Stomach (tissue), 9 donors: ENCODE data around the gene NOVA1. TPM values are rescaled to one million over a fixed set of nuclear protein-coding genes. Genes with fewer than 3 reads are reported as not detected.
A peak's percentile ranks its signal among the peaks of the same experiment; 100 is the strongest.

Experiments used
- DNase-seq, 2 donors: peaks; one replicate each; pipeline versions ENCODE4 v3.0.0 to v3.0.0-alpha.2; 2013 to 2019
- H3K27ac ChIP-seq, 5 donors: fragments of 200-600 bp in 4 of 5; sonication (generic) in 4 of 5; one replicate each; pipeline ENCODE4 v1.5.1; 2013 to 2019; ENCODE audit warnings: mild to moderate bottlenecking in 1 of 5, moderate library complexity in 1 of 5
- H3K27me3 ChIP-seq, 3 donors: fragments of 200-600 bp; sonication (generic); one replicate each; pipeline ENCODE4 v1.5.1; 2017 to 2019; ENCODE audit warnings: mixed run types in 1 of 3
- H3K36me3 ChIP-seq, 4 donors: fragments of 200-600 bp; sonication (generic); 1 replicate in 3 of 4; 2 replicates in 1 of 4; pipeline ENCODE4 v1.5.1; 2016 to 2019
- H3K4me1 ChIP-seq, 4 donors: fragments of 200-600 bp; sonication (generic); one replicate each; pipeline ENCODE4 v1.5.1; 2016 to 2019
- H3K4me3 ChIP-seq, 4 donors: fragments of 200-600 bp; sonication (generic) in 3 of 4; one replicate each; pipeline ENCODE4 v1.5.1; 2016 to 2019; ENCODE audit warnings: mild to moderate bottlenecking in 1 of 4
- H3K9me3 ChIP-seq, 4 donors: fragments of 200-600 bp; sonication (generic); one replicate each; pipeline ENCODE4 v1.5.1; 2016 to 2019
- EP300 ChIP-seq: sonication (generic); formaldehyde crosslinking; IDR thresholded peaks from one replicate; pipeline ENCODE4 v1.6.1; 2017; ENCODE audit warnings: antibody characterized with exemption
- POLR2A ChIP-seq, 4 donors: fragments of 450-650 bp; IDR thresholded peaks; one replicate each; pipeline ENCODE4 v1.6.1; 2016; ENCODE audit warnings: antibody characterized with exemption in 4 of 4, control low read depth in 2 of 4, mild to moderate bottlenecking in 1 of 4, moderate library complexity in 1 of 4
- POLR2AphosphoS5 ChIP-seq, 3 donors: sonication (generic); formaldehyde crosslinking; IDR thresholded peaks; one replicate each; pipeline ENCODE4 v1.6.1; 2016; ENCODE audit warnings: antibody characterized with exemption in 3 of 3
- WGBS, 5 donors: extraction: QIAGEN DNeasy Blood & Tissue Kit in 3 of 5; methylation state at CpG; one replicate each; pipeline versions ENCODE4 v1.1.5 to v1.1.7; 2013 to 2018; 5-methylcytosine and 5-hydroxymethylcytosine counted together
- intact Hi-C: fragments of 100-400 bp; cut with DNase I; formaldehyde crosslinking; loops from one replicate; pipeline ENCODE4 v1.15.1; 2023; ENCODE audit warnings: low total_unique reads
- polyA plus RNA-seq, 3 donors: library from polyadenylated mRNA; stranded (reverse); fragments of 200-250 nt; gene quantifications; one replicate each; pipeline ENCODE4 v1.2.3, GENCODE V29; 2013
- total RNA-seq, 5 donors: library from RNA; depleted of rRNA; stranded (reverse); fragments of >200 nt; gene quantifications; one replicate each; pipeline versions ENCODE4 v1.1.0 to v1.2.3, GENCODE V29; 2014 to 2016
- TF ChIP-seq, protein P1 (sequence below), 7 experiments: fragments of 450-650 bp in 4 of 7; fragments of 200-600 bp in 3 of 7; sonication (generic) in 3 of 7; IDR thresholded peaks; one replicate each; pipeline ENCODE4 v1.5.1; 2016 to 2019; ENCODE audit warnings: antibody characterized with exemption in 7 of 7, control low read depth in 2 of 7, mild to moderate bottlenecking in 1 of 7
- donor health status: healthy with polysubstance abuse.
- donor health status: Bipolar disorder and iron deficiency.
- donor health status: healthy.

The NOVA1 gene
- total and polyA plus RNA-seq, 8 donors = 1.0 to 25.1 (median 7.9) TPM

DNA sequence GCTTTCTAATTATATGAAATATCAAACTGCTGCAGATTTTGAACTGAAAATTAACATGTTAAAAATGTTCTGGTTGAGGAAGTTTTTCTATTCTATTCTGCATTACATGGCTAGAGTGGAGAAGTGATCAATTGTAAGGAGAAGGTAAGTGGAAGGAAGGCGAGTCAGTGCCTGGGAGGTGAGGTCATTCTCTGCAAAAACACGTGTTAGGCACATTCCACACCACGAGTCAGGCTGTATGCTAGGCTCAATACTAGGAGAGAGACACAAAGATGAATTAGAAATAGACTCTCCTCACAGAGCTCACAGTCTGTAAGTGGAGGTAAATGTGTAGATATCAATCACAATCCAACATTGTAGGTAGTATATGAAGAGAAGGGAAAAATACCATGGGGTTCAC lies 194.1 kb downstream of the NOVA1 start:
- TF ChIP-seq, protein P1, sequence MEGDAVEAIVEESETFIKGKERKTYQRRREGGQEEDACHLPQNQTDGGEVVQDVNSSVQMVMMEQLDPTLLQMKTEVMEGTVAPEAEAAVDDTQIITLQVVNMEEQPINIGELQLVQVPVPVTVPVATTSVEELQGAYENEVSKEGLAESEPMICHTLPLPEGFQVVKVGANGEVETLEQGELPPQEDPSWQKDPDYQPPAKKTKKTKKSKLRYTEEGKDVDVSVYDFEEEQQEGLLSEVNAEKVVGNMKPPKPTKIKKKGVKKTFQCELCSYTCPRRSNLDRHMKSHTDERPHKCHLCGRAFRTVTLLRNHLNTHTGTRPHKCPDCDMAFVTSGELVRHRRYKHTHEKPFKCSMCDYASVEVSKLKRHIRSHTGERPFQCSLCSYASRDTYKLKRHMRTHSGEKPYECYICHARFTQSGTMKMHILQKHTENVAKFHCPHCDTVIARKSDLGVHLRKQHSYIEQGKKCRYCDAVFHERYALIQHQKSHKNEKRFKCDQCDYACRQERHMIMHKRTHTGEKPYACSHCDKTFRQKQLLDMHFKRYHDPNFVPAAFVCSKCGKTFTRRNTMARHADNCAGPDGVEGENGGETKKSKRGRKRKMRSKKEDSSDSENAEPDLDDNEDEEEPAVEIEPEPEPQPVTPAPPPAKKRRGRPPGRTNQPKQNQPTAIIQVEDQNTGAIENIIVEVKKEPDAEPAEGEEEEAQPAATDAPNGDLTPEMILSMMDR (IDR thresholded peaks at IDR 0.05) = no peak
- TF ChIP-seq POLR2A (IDR thresholded peaks at IDR 0.05) (no peak), EP300 (no peak), POLR2AphosphoS5 (IDR thresholded peaks at IDR 0.05) (no peak)
- Histone ChIP-seq H3K9me3 (no peaks in the 10 kb centered on the region), H3K4me1 (peaks cover 0 to 4% (median 0%) of the 10 kb centered on the region in 4 donors), H3K36me3 (no peaks in the 10 kb centered on the region), H3K27ac (no peak overlapping the region), H3K4me3 (no peak overlapping the region), H3K27me3 (no peaks in the 10 kb centered on the region)
- 48 to 62% (median 54%) methylated on average over 3 of the region's 3 CpGs for WGBS, 5 donors
- no peak for DNase-seq
- intact Hi-C loops = no loop called here

- WGBS, 5 donors = 81 to 94% (median 89%) methylated on average over 2 of the region's 2 CpGs
- Histone ChIP-seq H3K4me1 (peaks cover 0 to 4% (median 0%) of the 10 kb centered on the region in 4 donors), H3K27ac (no peak overlapping the region), H3K9me3 (no peaks in the 10 kb centered on the region), H3K4me3 (no peak overlapping the region), H3K27me3 (no peaks in the 10 kb centered on the region), H3K36me3 (no peaks in the 10 kb centered on the region)
- TF ChIP-seq EP300 (no peak), POLR2AphosphoS5 (IDR thresholded peaks at IDR 0.05) (no peak), POLR2A (IDR thresholded peaks at IDR 0.05) (no peak)
- TF ChIP-seq, protein P1 (IDR thresholded peaks at IDR 0.05) = no peak
- intact Hi-C loops = no loop called here
- DNase-seq = no peak
Measured at GRCh38 chr14:26402126-26402525, 195.7 kb downstream of the NOVA1 start.

GRCh38 chr14:26401179-26401968 lies 196.5 kb downstream of the NOVA1 start:
- H3K9me3 ChIP-seq = no peaks in the 10 kb centered on the region
- no peak overlapping the region for H3K27ac ChIP-seq
- no peak overlapping the region for H3K4me3 ChIP-seq
- WGBS, 5 donors = 9 to 37% (median 18%) methylated on average over 11 of the region's 11 CpGs
- peak in 1 of 2 donors; percentile 57 for DNase-seq
- H3K27me3 ChIP-seq = no peaks in the 10 kb centered on the region
- intact Hi-C loops = no loop called here
- H3K36me3 ChIP-seq = no peaks in the 10 kb centered on the region
- TF ChIP-seq POLR2AphosphoS5 (IDR thresholded peaks at IDR 0.05) (no peak), POLR2A (IDR thresholded peaks at IDR 0.05) (no peak), EP300 (no peak)
- TF ChIP-seq, protein P1 (IDR thresholded peaks at IDR 0.05) = no peak
- H3K4me1 ChIP-seq = peaks cover 0 to 4% (median 0%) of the 10 kb centered on the region in 4 donors

- WGBS, 5 donors = 81 to 90% (median 83%) methylated on average over 1 of the region's 1 CpG
- H3K9me3 ChIP-seq = no peaks in the 10 kb centered on the region
- H3K4me1 ChIP-seq = peaks cover 0 to 4% (median 0%) of the 10 kb centered on the region in 4 donors
- no peak for DNase-seq
- no peaks in the 10 kb centered on the region for H3K36me3 ChIP-seq
- intact Hi-C loops = no loop called here
- no peak overlapping the region for H3K27ac ChIP-seq
- no peak overlapping the region for H3K4me3 ChIP-seq
- TF ChIP-seq EP300 = no peak
- TF ChIP-seq, protein P1 (IDR thresholded peaks at IDR 0.05) = no peak
- TF ChIP-seq POLR2AphosphoS5 (IDR thresholded peaks at IDR 0.05) = no peak
- TF ChIP-seq POLR2A (IDR thresholded peaks at IDR 0.05) = no peak
- H3K27me3 ChIP-seq = no peaks in the 10 kb centered on the region
Measured at GRCh38 chr14:26400373-26400772, 197.5 kb downstream of the NOVA1 start.
